OCI-LY7 (cell line): ENCODE measurements around the gene LRIG1. TPM values are rescaled to one million over a fixed set of nuclear protein-coding genes. Genes with fewer than 3 reads are reported as not detected.

Experiments used
- BruUV-seq: library from RNA; stranded (reverse); fragments of 400-500 nt; replicated peaks from 2 replicates; lab custom pipeline; 2021; lab: Mats Ljungman, UMichigan
- CTCF ChIA-PET: fragments of 300-600 bp; sonication (Branson Sonifier 250); formaldehyde crosslinking; loops from one replicate; lab custom pipeline; 2022; ENCODE audit warnings: antibody characterized with exemption; ENCODE audit not compliant: unreplicated experiment; lab: Charles Lee
- POLR2A ChIA-PET: fragments of 300-600 bp; sonication (Branson Sonifier 250); formaldehyde crosslinking; loops from one replicate; lab custom pipeline; 2022; ENCODE audit warnings: antibody characterized with exemption; lab: Charles Lee
- DNase-seq: peaks from one replicate; pipeline ENCODE4 v3.0.0-alpha.2; 2015; ENCODE audit warnings: low spot score
- H2AFZ ChIP-seq: fragments of 200-600 bp; sonication (generic), shearing (Covaris generic); 2 replicates; pipeline ENCODE4 v1.6.1; 2014; ENCODE audit warnings: mild to moderate bottlenecking, antibody characterized with exemption, low read length, moderate library complexity
- H3K27ac ChIP-seq: fragments of 200-600 bp; sonication (generic); 2 replicates; pipeline ENCODE4 v1.5.1; 2014; ENCODE audit warnings: mixed run types, low read depth, mild to moderate bottlenecking, moderate library complexity, low read length, inconsistent platforms; ENCODE audit not compliant: poor library complexity, severe bottlenecking
- H3K36me3 ChIP-seq: fragments of 200-600 bp; sonication (generic); 2 replicates; pipeline ENCODE4 v1.6.1; 2014; ENCODE audit warnings: mild to moderate bottlenecking, antibody characterized with exemption, low read length, moderate library complexity, mixed read lengths; ENCODE audit not compliant: insufficient read depth
- H3K4me1 ChIP-seq: fragments of 200-600 bp; sonication (generic); 2 replicates; pipeline ENCODE4 v1.5.1; 2014; ENCODE audit warnings: mild to moderate bottlenecking, low read length; ENCODE audit not compliant: insufficient read depth, poor library complexity, severe bottlenecking
- H3K4me2 ChIP-seq: fragments of 200-600 bp; sonication (generic); 2 replicates; pipeline ENCODE4 v1.6.1; 2014; ENCODE audit warnings: mild to moderate bottlenecking, low read length
- H3K4me3 ChIP-seq: fragments of 200-600 bp; sonication (generic); 2 replicates; pipeline ENCODE4 v1.5.1; 2014; ENCODE audit warnings: mild to moderate bottlenecking, low read depth, low read length; ENCODE audit not compliant: poor library complexity, severe bottlenecking
- H3K79me2 ChIP-seq: fragments of 200-600 bp; sonication (generic); 2 replicates; pipeline ENCODE4 v1.6.1; 2016; ENCODE audit warnings: low read depth, mild to moderate bottlenecking, low read length, moderate library complexity, mixed read lengths; ENCODE audit not compliant: insufficient read depth
- H3K9me2 ChIP-seq: fragments of 200-600 bp; sonication (generic); 2 replicates; pipeline ENCODE4 v1.6.1; 2016; ENCODE audit warnings: mild to moderate bottlenecking, low read length, mixed read lengths; ENCODE audit not compliant: insufficient read depth
- H3K9me3 ChIP-seq: fragments of 200-600 bp; sonication (generic); 2 replicates; pipeline ENCODE4 v1.6.1; 2014; ENCODE audit warnings: mild to moderate bottlenecking, mixed run types, low read length, mixed read lengths
- H4K20me1 ChIP-seq: fragments of 200-600 bp; sonication (generic); 2 replicates; pipeline ENCODE4 v1.6.1; 2014; ENCODE audit warnings: mild to moderate bottlenecking, antibody characterized with exemption, low read length, moderate library complexity, mixed read lengths; ENCODE audit not compliant: insufficient read depth
- EZH2phosphoT487 ChIP-seq: fragments of 200-600 bp; sonication (generic); IDR thresholded peaks from 2 replicates; pipeline ENCODE4 v1.6.1; 2018; ENCODE audit warnings: low read depth, borderline replicate concordance, mild to moderate bottlenecking, mixed run types, antibody characterized with exemption, low read length, moderate library complexity, mixed read lengths
- intact Hi-C: fragments of 100-400 bp; cut with micrococcal nuclease; formaldehyde crosslinking; loops from one replicate; pipeline ENCODE4 v1.10.0; 2022; ENCODE audit not compliant: unreplicated experiment
- total RNA-seq, 2 experiments: library from RNA; depleted of rRNA in 1 of 2; stranded (reverse); fragments of >200 nt in 1 of 2; shearing (Covaris generic) in 1 of 2; gene quantifications; 2 replicates each; pipeline ENCODE4 v1.2.3, GENCODE V29; 2014 to 2022
- TF ChIP-seq, protein P1 (sequence below): fragments of 200-600 bp; sonication (generic); conservative IDR thresholded peaks from 2 replicates; pipeline ENCODE4 v1.5.1; 2014; ENCODE audit warnings: mild to moderate bottlenecking, antibody characterized with exemption, low read length, moderate library complexity, mixed read lengths

LRIG1 gene
- total RNA-seq, 2 experiments from 2014 or later: 84.2 to 115 TPM

DNA sequence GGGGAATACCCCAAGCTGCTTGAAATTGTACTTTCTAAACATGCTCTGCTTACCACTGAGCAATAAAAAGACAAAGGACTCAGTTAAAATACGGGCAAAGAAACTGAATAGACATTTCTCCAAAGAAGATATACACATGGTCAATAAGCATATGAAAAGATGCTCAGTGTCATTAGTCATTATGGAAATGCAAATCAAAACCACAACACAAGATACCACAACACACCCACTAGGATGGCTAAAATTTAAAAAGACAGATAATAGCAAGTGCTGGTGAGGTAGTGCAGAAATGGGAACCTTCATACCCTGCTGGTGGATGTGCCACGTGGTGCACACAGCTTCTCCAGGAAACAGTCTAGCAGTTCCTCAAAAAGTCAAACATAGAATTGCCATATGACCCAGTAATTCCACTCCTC lies 21.3 kb downstream of the LRIG1 start:
- Histone ChIP-seq H3K79me2 (peaks cover 100% of the 10 kb centered on the region), H3K9me3 (peaks cover 11% of the 10 kb centered on the region; the same call in 1 of the 2 replicates), H3K9me2 (no peaks in the 10 kb centered on the region), H3K4me2 (peak overlapping the region; percentile 70; the same call in 1 of the 2 replicates), H4K20me1 (peaks cover 73% of the 10 kb centered on the region), H3K4me3 (no peak overlapping the region), H3K4me1 (peaks cover 100% of the 10 kb centered on the region), H3K27ac (no peak overlapping the region), H3K36me3 (peaks cover 50% of the 10 kb centered on the region), H2AFZ (no peak overlapping the region)
- ChIA-PET POLR2A (interaction anchor here (0.9 to 7.0 kb wide), 5 partner anchors 9 to 59 kb away, joined by 3 to 100 read pairs (median 3); no protein-coding TSS in a partner anchor), CTCF (interaction anchor here (1.4 kb wide), 1 partner anchor 10 kb away, joined by 4 read pairs; no protein-coding TSS in a partner anchor)
- DNase-seq: no peak
- no TSS peak for BruUV-seq
- no peak for TF ChIP-seq EZH2phosphoT487
- TF ChIP-seq, protein P1, sequence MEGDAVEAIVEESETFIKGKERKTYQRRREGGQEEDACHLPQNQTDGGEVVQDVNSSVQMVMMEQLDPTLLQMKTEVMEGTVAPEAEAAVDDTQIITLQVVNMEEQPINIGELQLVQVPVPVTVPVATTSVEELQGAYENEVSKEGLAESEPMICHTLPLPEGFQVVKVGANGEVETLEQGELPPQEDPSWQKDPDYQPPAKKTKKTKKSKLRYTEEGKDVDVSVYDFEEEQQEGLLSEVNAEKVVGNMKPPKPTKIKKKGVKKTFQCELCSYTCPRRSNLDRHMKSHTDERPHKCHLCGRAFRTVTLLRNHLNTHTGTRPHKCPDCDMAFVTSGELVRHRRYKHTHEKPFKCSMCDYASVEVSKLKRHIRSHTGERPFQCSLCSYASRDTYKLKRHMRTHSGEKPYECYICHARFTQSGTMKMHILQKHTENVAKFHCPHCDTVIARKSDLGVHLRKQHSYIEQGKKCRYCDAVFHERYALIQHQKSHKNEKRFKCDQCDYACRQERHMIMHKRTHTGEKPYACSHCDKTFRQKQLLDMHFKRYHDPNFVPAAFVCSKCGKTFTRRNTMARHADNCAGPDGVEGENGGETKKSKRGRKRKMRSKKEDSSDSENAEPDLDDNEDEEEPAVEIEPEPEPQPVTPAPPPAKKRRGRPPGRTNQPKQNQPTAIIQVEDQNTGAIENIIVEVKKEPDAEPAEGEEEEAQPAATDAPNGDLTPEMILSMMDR: no peak
- intact Hi-C loops: no loop called here

DNA sequence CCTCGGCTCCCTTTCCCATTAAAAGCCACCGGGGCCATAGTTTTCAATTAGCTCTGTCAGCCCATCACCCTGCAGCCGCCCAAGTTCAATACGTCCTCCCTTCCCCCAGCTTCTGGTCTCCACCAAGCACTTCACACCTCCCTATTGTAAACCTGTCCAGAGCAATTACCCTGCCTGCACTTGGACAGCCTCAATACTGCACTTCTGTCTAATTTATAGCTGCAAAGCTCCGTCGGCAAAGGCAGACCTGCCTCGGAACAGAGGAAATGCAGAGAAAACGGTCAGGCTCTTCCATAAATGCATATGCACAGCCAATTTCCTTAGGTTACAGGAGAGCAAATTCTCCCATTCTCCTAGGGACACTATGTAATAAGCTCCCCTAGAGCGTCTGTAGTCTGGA lies 21.9 kb downstream of the LRIG1 start:
- intact Hi-C loops: no loop called here
- POLR2A ChIA-PET: interaction anchor here (0.7 to 7.0 kb wide), 7 partner anchors 10 to 59 kb away, joined by 3 to 100 read pairs (median 4); no protein-coding TSS in a partner anchor

More for the DNA sequence above, 21.9 kb downstream of the LRIG1 start:
- peaks cover 74% of the 10 kb centered on the region for H4K20me1 ChIP-seq
- H3K79me2 ChIP-seq: peaks cover 100% of the 10 kb centered on the region
- peak overlapping the region; percentile 7; the same call in 1 of the 2 replicates for H3K4me2 ChIP-seq
- no peak overlapping the region for H3K27ac ChIP-seq
- no peak overlapping the region for H3K4me3 ChIP-seq
- BruUV-seq: no TSS peak
- no peak overlapping the region for H2AFZ ChIP-seq
- TF ChIP-seq, protein P1: no peak
- no peak for TF ChIP-seq EZH2phosphoT487
- no peak for DNase-seq
- no peaks in the 10 kb centered on the region for H3K9me2 ChIP-seq
- H3K36me3 ChIP-seq: peaks cover 50% of the 10 kb centered on the region
- H3K4me1 ChIP-seq: peaks cover 100% of the 10 kb centered on the region
- CTCF ChIA-PET: interaction anchor here (1.0 to 1.4 kb wide), 2 partner anchors 10 to 13 kb away, joined by 4 read pairs; no protein-coding TSS in a partner anchor
- peaks cover 11% of the 10 kb centered on the region; the same call in 1 of the 2 replicates for H3K9me3 ChIP-seq
